CD4-positive, CD25-positive, alpha-beta regulatory T cell (primary cell): ENCODE data around the gene PCDHA1. TPM values are rescaled to one million over a fixed set of nuclear protein-coding genes. Genes with fewer than 3 reads are reported as not detected.
A peak's percentile ranks its signal among the peaks of the same experiment; 100 is the strongest.

Experiments used
- ATAC-seq, 2 donors: fragments of 150-1000 bp; cut with Tn5 transposase; one replicate each; pipeline ENCODE4 v1.10.0; 2021; ENCODE audit warnings: low read depth in 2 of 2, moderate number of reproducible peaks in 2 of 2, moderate library complexity in 1 of 2
- DNase-seq, 3 donors: peaks; one replicate each; pipeline versions ENCODE4 v3.0.0 to v3.0.0-alpha.2; 2012 to 2022; ENCODE audit warnings: mixed read lengths in 1 of 3
- H3K27ac ChIP-seq: one replicate; pipeline ENCODE4 v1.7.0; 2013; ENCODE audit warnings: mild to moderate bottlenecking, low read length; ENCODE audit not compliant: insufficient read depth, poor library complexity, severe bottlenecking
- H3K27me3 ChIP-seq: one replicate; pipeline ENCODE4 v1.7.0; 2013; ENCODE audit warnings: low read length; ENCODE audit not compliant: control insufficient read depth, insufficient read depth
- H3K36me3 ChIP-seq: one replicate; pipeline ENCODE4 v1.7.0; 2013; ENCODE audit warnings: mild to moderate bottlenecking, low read length, moderate library complexity; ENCODE audit not compliant: control insufficient read depth, insufficient read depth
- H3K4me1 ChIP-seq: 2 replicates; pipeline ENCODE4 v1.7.0; 2013; ENCODE audit warnings: mild to moderate bottlenecking, low read length; ENCODE audit not compliant: insufficient read depth, control insufficient read depth, poor library complexity, severe bottlenecking
- H3K4me3 ChIP-seq: one replicate; pipeline ENCODE4 v1.7.0; 2013; ENCODE audit warnings: low read depth, mild to moderate bottlenecking, low read length, moderate library complexity
- H3K9me3 ChIP-seq, 2 experiments: 1 replicate in 1 of 2; 2 replicates in 1 of 2; pipeline ENCODE4 v1.7.0; 2013; ENCODE audit warnings: low read length in 2 of 2, mild to moderate bottlenecking in 1 of 2, moderate library complexity in 1 of 2; ENCODE audit not compliant: control insufficient read depth in 2 of 2
- H3K27ac Mint-ChIP-seq, 3 donors: one replicate each; pipeline ENCODE4 v1.8.0; 2020 to 2022; ENCODE audit warnings: mild to moderate bottlenecking in 3 of 3, mixed read lengths in 3 of 3, moderate library complexity in 2 of 3
- H3K27me3 Mint-ChIP-seq: one replicate; pipeline ENCODE4 v1.8.0; 2022; ENCODE audit warnings: mild to moderate bottlenecking, mixed read lengths
- H3K36me3 Mint-ChIP-seq: one replicate; pipeline ENCODE4 v1.8.0; 2020; ENCODE audit warnings: mixed read lengths
- H3K4me1 Mint-ChIP-seq, 4 donors: one replicate each; pipeline ENCODE4 v1.8.0; 2020 to 2022; ENCODE audit warnings: mixed read lengths in 4 of 4, mild to moderate bottlenecking in 1 of 4
- H3K4me3 Mint-ChIP-seq, 4 donors: one replicate each; pipeline ENCODE4 v1.8.0; 2020 to 2022; ENCODE audit warnings: mild to moderate bottlenecking in 4 of 4, mixed read lengths in 4 of 4, moderate library complexity in 3 of 4
- H3K9me3 Mint-ChIP-seq, 7 donors: one replicate each; pipeline ENCODE4 v1.8.0; 2020 to 2022; ENCODE audit warnings: mixed read lengths in 7 of 7, mild to moderate bottlenecking in 3 of 7, moderate library complexity in 2 of 7
- polyA plus RNA-seq, 4 donors: library from polyadenylated mRNA; unstranded; fragments of 300-500 nt; fragmentation: Illumina TruSeq; gene quantifications; one replicate each; pipeline ENCODE4 v1.2.3, GENCODE V29; 2021
- total RNA-seq: library from RNA; stranded (reverse); gene quantifications from one replicate; pipeline ENCODE4 v1.2.3, GENCODE V29; 2022

PCDHA1 gene
- total and polyA plus RNA-seq, 5 donors from 2014 or later: not detected

GRCh38 chr5:140883373-140883772, 97.4 kb downstream of the PCDHA1 start:
- no peak overlapping the region for H3K27ac ChIP-seq
- H3K9me3 Mint-ChIP-seq: peaks cover 6 to 30% (median 15%) of the 10 kb centered on the region in 7 donors
- H3K36me3 ChIP-seq: no peaks in the 10 kb centered on the region
- ATAC-seq (no peak), DNase-seq (no peak)
- H3K4me3 Mint-ChIP-seq: no peak overlapping the region
- H3K4me3 ChIP-seq: no peak overlapping the region
- no peak overlapping the region for H3K27ac Mint-ChIP-seq
- H3K4me1 ChIP-seq: no peaks in the 10 kb centered on the region
- peaks cover 5% of the 10 kb centered on the region for H3K27me3 Mint-ChIP-seq
- H3K36me3 Mint-ChIP-seq: peaks cover 3% of the 10 kb centered on the region
- H3K9me3 ChIP-seq: peaks cover 11 to 27% of the 10 kb centered on the region in 2 experiments
- no peaks in the 10 kb centered on the region for H3K4me1 Mint-ChIP-seq
- H3K27me3 ChIP-seq: no peaks in the 10 kb centered on the region

- ATAC-seq: no peak
- H3K4me3 ChIP-seq: no peak overlapping the region
- H3K4me1 ChIP-seq: no peaks in the 10 kb centered on the region
- peaks cover 11 to 27% of the 10 kb centered on the region in 2 experiments for H3K9me3 ChIP-seq
- Mint-ChIP-seq H3K27me3 (peaks cover 5% of the 10 kb centered on the region), H3K4me3 (no peak overlapping the region), H3K4me1 (no peaks in the 10 kb centered on the region), H3K27ac (no peak overlapping the region), H3K36me3 (peaks cover 3% of the 10 kb centered on the region), H3K9me3 (peaks cover 6 to 30% (median 15%) of the 10 kb centered on the region in 7 donors)
- H3K27ac ChIP-seq: no peak overlapping the region
- H3K27me3 ChIP-seq: no peaks in the 10 kb centered on the region
- DNase-seq: no peak
- no peaks in the 10 kb centered on the region for H3K36me3 ChIP-seq
Measured at GRCh38 chr5:140883927-140884697, 98.2 kb downstream of the PCDHA1 start.

DNA sequence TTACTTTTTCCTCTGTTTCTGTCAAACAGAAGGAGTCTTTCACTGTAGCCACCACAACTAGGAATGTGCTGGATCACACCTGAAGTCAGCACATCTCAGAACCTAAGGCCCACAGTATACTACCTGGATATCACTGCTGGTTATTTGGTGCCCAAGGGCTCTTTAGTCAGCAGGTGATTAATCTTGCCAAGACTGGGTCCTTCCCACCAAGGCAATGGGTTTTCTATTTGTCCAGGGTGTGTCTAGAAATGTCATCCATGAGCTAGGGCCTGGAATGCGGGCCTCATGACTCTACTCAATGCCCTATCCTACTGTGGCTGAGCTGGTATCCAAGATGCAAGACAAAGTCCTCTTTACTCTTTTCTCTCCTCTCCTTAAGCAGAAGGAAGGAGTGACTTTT, 130.4 kb downstream of the PCDHA1 start:
- Mint-ChIP-seq H3K9me3 (peaks cover 0 to 17% (median 5%) of the 10 kb centered on the region in 7 donors), H3K27me3 (no peaks in the 10 kb centered on the region), H3K36me3 (no peaks in the 10 kb centered on the region), H3K4me1 (no peaks in the 10 kb centered on the region), H3K4me3 (no peak overlapping the region), H3K27ac (no peak overlapping the region)
- DNase-seq (no peak), ATAC-seq (no peak)
- H3K27me3 ChIP-seq: no peaks in the 10 kb centered on the region
- no peaks in the 10 kb centered on the region for H3K36me3 ChIP-seq
- H3K9me3 ChIP-seq: no peaks in the 10 kb centered on the region
- H3K27ac ChIP-seq: no peak overlapping the region
- H3K4me3 ChIP-seq: no peak overlapping the region
- H3K4me1 ChIP-seq: no peaks in the 10 kb centered on the region

DNA sequence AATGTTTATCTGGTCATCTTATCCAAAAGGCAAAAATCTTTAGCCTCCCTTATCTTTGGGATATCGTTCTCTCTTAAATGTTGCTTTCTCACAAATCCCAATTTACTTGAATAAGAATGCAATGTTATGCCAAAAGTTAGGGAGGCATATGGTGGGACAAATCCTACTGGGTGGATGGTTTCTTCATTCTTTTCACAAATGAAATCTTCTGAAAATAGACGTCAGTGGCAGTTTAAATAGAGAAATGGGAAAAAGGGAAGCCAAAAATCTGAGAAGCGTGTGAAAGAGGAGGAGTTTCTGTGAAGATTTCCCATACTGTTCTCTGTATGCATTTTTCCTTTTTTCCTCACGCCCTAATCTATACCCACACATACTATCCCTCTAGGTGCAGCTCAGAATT, 137.7 kb downstream of the PCDHA1 start:
- peaks cover 0 to 8% (median 2%) of the 10 kb centered on the region in 7 donors for H3K9me3 Mint-ChIP-seq
- no peaks in the 10 kb centered on the region for H3K4me1 ChIP-seq
- no peaks in the 10 kb centered on the region for H3K36me3 ChIP-seq
- ATAC-seq (no peak), DNase-seq (no peak)
- H3K9me3 ChIP-seq: no peaks in the 10 kb centered on the region
- no peak overlapping the region for H3K4me3 ChIP-seq
- H3K27ac Mint-ChIP-seq: no peak overlapping the region
- peaks cover 7% of the 10 kb centered on the region for H3K27me3 ChIP-seq
- H3K27me3 Mint-ChIP-seq: peaks cover 28% of the 10 kb centered on the region
- H3K27ac ChIP-seq: no peak overlapping the region
- H3K36me3 Mint-ChIP-seq: no peaks in the 10 kb centered on the region
- no peak overlapping the region for H3K4me3 Mint-ChIP-seq
- H3K4me1 Mint-ChIP-seq: peaks cover 0 to 13% (median 0%) of the 10 kb centered on the region in 4 donors

DNA sequence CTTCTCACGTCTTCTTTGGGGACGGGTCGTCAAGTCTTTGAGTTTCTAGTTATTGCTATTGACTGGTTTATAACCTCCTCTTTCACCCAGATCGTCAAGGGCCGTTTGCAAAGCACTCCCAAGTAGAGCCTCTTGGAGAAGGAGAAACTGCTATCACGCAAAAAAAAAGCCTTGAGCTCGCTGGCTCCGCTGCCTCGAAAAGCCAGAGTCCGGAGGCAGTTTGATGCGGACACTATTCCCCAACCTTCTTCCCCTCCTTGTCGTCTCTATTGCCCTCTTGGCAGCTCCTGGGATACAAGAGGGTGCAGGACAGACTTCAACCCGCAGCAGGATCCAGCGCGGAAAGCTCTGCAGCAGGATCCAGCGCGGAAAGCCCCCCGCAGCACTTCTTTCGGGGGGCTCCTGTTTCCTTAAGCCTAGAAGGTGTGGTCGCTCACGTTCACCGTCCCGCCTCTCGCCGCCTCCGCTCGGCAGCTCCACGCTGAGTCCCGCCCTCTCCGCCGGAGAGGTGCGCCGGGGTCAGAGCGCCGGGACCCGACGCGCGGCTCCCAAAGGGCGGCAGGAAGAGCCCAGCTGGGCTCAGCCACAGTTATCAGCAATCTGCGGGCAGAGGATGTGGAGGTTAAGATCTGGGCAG, 140.0 kb downstream of the PCDHA1 start, which contains the start of gene PCDHAC1:
PCDHAC1 (plus strand) TSS at position 494 of the 637 bp plus-strand sequence. CDS start 594 bp downstream, outside the sequence.
- no peaks in the 10 kb centered on the region for H3K36me3 Mint-ChIP-seq
- no peak within 1 kb of the TSS for H3K27ac Mint-ChIP-seq
- peaks cover 0 to 12% (median 2%) of the 10 kb centered on the region in 7 donors for H3K9me3 Mint-ChIP-seq
- DNase-seq (no peak), ATAC-seq (no peak)
- H3K4me1 Mint-ChIP-seq: peaks cover 0 to 13% (median 0%) of the 10 kb centered on the region in 4 donors
- Histone ChIP-seq H3K36me3 (no peaks in the 10 kb centered on the region), H3K4me1 (no peaks in the 10 kb centered on the region), H3K9me3 (no peaks in the 10 kb centered on the region), H3K27me3 (peaks cover 7% of the 10 kb centered on the region), H3K27ac (no peak within 1 kb of the TSS), H3K4me3 (no peak within 1 kb of the TSS)
- peak within 1 kb of the TSS in 3 of 4 donors; percentile 38 to 72 (median 44) for H3K4me3 Mint-ChIP-seq
- peaks cover 35% of the 10 kb centered on the region for H3K27me3 Mint-ChIP-seq

DNA sequence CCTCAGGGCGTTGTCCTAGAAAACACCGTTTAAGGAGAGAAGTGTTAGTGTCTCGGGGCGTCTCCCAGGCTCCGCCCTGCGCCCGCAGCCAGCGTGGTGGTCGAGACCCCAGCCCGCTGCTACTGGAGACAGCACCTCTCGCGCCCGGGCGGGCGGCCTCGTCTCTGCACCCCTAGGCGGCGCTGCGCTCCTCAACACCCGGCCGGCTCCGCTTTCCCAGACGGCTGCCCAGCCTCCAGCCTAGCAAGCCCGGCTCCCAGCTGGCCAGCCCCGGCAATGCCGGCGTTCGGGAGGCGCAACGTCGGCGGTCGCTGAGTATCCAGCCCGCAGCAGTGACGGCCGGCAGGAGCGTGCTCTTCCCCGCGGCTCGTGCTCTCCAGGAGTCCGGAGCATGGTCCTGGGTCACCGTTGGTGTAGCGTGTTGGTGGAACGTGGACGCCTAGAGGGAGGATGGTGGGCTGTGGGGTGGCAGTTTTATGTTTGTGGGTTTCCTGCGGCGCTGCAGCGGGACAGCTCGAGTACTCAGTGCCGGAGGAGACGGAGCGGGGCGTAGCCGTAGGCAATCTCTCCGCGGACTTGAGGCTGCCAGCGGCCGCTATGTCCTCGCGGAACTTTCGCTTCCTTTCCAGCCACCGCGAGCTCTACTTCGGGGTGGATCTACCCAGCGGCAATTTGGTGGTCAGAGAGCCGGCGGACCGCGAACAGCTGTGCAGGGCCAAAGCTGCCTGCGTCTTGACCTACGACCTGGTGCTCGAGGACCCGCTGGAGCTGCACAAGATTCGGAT, 140.7 kb downstream of the PCDHA1 start:
- H3K9me3 ChIP-seq: no peaks in the 10 kb centered on the region
- Mint-ChIP-seq H3K4me3 (peak overlapping the region in 3 of 4 donors; percentile 38 to 72 (median 44)), H3K36me3 (no peaks in the 10 kb centered on the region), H3K27ac (no peak overlapping the region), H3K4me1 (peaks cover 0 to 13% (median 0%) of the 10 kb centered on the region in 4 donors), H3K9me3 (peaks cover 0 to 13% (median 2%) of the 10 kb centered on the region in 7 donors), H3K27me3 (peaks cover 39% of the 10 kb centered on the region)
- no peaks in the 10 kb centered on the region for H3K36me3 ChIP-seq
- H3K4me3 ChIP-seq: no peak overlapping the region
- H3K4me1 ChIP-seq: no peaks in the 10 kb centered on the region
- DNase-seq (peak in 1 of 3 donors; percentile 16), ATAC-seq (no peak)
- no peak overlapping the region for H3K27ac ChIP-seq
- H3K27me3 ChIP-seq: peaks cover 7% of the 10 kb centered on the region

DNA sequence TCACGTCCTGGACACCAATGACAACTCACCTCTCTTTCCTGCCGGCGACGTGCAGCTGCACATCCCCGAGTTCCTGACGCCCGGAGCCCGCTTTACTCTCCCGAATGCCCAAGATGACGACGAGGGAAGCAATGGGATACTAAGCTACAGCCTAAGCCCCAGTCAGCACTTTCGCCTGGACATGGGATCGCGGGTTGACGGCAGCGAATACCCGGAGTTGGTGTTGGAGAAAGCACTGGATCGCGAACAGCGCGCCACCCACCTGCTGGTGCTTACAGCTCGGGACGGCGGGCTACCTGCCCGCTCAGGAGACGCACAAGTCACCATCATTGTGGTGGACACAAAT, 141.3 kb downstream of the PCDHA1 start:
- Histone ChIP-seq H3K36me3 (no peaks in the 10 kb centered on the region), H3K4me1 (no peaks in the 10 kb centered on the region), H3K9me3 (no peaks in the 10 kb centered on the region), H3K27ac (no peak overlapping the region), H3K27me3 (peaks cover 7% of the 10 kb centered on the region), H3K4me3 (no peak overlapping the region)
- Mint-ChIP-seq H3K9me3 (peaks cover 0 to 13% (median 2%) of the 10 kb centered on the region in 7 donors), H3K36me3 (no peaks in the 10 kb centered on the region), H3K4me1 (peaks cover 0 to 13% (median 0%) of the 10 kb centered on the region in 4 donors), H3K27ac (no peak overlapping the region), H3K27me3 (peaks cover 35% of the 10 kb centered on the region), H3K4me3 (peak overlapping the region in 3 of 4 donors; percentile 38 to 72 (median 39))
- no peak for ATAC-seq
- no peak for DNase-seq
